Transverse colon (tissue), 3 donors: ENCODE measurements around the gene RCSD1.

ENCODE experiments used
- CTCF ChIP-seq, 5 experiments: fragments of 200-600 bp in 3 of 5; fragments of 450-650 bp in 2 of 5; sonication (generic) in 3 of 5; IDR thresholded peaks; 1 replicate in 2 of 5; 2 replicates in 3 of 5; pipeline ENCODE4 v1.5.1; 2016 to 2017; ENCODE audit warnings: antibody characterized with exemption in 5 of 5, inconsistent platforms in 3 of 5, mild to moderate bottlenecking in 2 of 5, moderate library complexity in 1 of 5
- EP300 ChIP-seq: sonication (generic); formaldehyde crosslinking; IDR thresholded peaks from one replicate; pipeline ENCODE4 v1.6.1; 2017; ENCODE audit warnings: antibody characterized with exemption, low read depth
- POLR2A ChIP-seq: fragments of 450-650 bp; IDR thresholded peaks from one replicate; pipeline ENCODE4 v1.6.1; 2016; ENCODE audit warnings: antibody characterized with exemption, mild to moderate bottlenecking, moderate library complexity

- TF ChIP-seq CTCF (IDR thresholded peaks at IDR 0.05) (no peak), POLR2A (no peak), EP300 (no peak)
These were observed 42.2 kb upstream of the RCSD1 start for GRCh38 chr1:167587872-167588271.
